HEK293 (cell line): ENCODE data around the gene SPA17.

Experiments
- ZSCAN16 ChIP-seq: fragments of 450-650 bp; formaldehyde crosslinking; IDR thresholded peaks from 2 replicates; pipeline ENCODE4 v1.5.1; 2016; ENCODE audit warnings: missing biosample characterization, missing genetic modification characterization
- ZXDB ChIP-seq: fragments of 450-650 bp; formaldehyde crosslinking; IDR thresholded peaks from 2 replicates; pipeline ENCODE4 v1.5.1; 2016; ENCODE audit warnings: missing biosample characterization, missing genetic modification characterization

GRCh38 chr11:124717786-124718651 is 44.3 kb downstream of the SPA17 start:
- TF ChIP-seq ZSCAN16 (tag by site-specific recombination) (no peak), ZXDB (0 out of 2 replicates have a peak, but pooled peaks have one; percentile 26)
